ENCODE measurements around the gene SLC6A17. TPM values are rescaled to one million over a fixed set of nuclear protein-coding genes. Genes with fewer than 3 reads are reported as not detected.
A peak's percentile ranks its signal among the peaks of the same experiment; 100 is the strongest.

Gene SLC6A17
- total and polyA plus RNA-seq, 9 of the 15 experiments (the other 6 are each of a cell fraction or from before 2014, with no cell fraction given) = not detected

- peak; percentile 56; the same call in 1 of the 2 replicates for TF ChIP-seq REST (IDR thresholded peaks at IDR 0.05; ENCODE audit: borderline replicate concordance)
- no peak for TF ChIP-seq REST (CRISPR knock-in tag; IDR thresholded peaks at IDR 0.05; ENCODE audit: low read depth)
- 0 out of 4 replicates have a peak, but pooled peaks of 1 of the 2 experiments have one; percentile 20 for TF ChIP-seq NRF1 (conservative IDR thresholded peaks at IDR 0.05 in 1 of 2, IDR thresholded peaks at IDR 0.05 in 1 of 2)
- TF ChIP-seq SAFB2 (IDR thresholded peaks at IDR 0.05; ENCODE audit: borderline replicate concordance, low read depth, low read length, severe bottlenecking) = no peak
- no peak for TF ChIP-seq ESRRA (IDR thresholded peaks at IDR 0.05; ENCODE audit: borderline replicate concordance, low read depth)
Observed at GRCh38 chr1:110196917-110197765, 46.8 kb downstream of the SLC6A17 start (continued).

All from K562 (cell line).